Measurements from ENCODE around the gene P2RX7.
"Not testable (repeated sequence)": the region's sequence is repeated elsewhere in the genome, so short reads cannot be mapped to it uniquely, and the experiment has no call there.

Gene P2RX7

DNA sequence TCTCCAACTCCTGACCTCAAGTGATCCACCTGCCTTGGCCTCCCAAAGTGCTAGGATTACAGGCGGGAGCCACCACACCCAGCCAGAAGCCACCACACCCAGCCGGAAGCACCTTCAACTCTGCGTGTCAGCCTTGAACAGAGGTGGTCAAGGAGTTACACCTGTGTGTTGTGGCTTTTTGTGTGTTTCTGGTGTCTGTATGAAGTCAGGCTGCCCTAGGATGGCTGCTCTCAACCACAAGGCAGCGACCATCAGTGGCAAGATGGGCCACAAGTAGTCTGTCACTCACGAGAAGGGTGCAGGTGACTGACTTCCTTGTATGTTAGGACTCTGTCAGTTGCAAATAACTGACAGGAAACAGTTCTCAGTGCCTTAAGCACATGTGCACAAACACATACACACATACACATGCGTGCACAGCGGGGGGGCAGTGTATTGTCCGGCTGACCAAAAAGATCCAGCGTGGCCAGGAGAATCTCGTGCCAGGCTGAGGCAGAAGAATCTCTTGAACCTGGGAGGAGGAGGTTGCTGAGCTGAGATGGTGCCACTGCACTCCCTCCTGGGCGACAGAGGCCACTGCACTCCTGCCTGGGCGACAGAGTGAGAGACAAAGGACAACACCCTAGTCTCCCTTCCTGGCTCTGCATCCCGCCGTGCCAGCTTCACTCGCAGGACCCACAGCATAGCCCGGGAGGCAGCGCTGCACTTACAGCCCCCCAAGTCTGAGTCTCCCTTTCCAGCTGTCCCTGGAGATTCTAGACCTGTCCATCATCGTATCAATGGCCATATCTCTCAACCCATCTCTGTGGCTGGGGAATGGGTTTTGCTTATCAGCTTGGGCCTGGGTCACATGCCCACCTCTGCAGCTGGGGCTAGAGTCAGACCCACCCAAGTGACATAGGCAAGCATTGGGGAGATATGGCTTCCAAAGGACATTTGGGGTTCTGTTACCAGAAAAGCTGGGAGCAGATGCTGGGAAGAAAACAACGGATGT, 90.9 kb downstream of the P2RX7 start:
- CTCF ChIA-PET: interaction anchor here (0.9 to 3.2 kb wide), 12 partner anchors 11 to 164 kb away, joined by 3 to 14 read pairs (median 4); no protein-coding TSS in a partner anchor
- Histone ChIP-seq H3K9me3 (ENCODE audit: control extremely low read depth in 1 of 5, control insufficient read depth in 4 of 5, insufficient read depth in 2 of 5, low read depth in 1 of 5, low read length in 4 of 5) (no peaks in the 10 kb centered on the region), H3K4me3 (ENCODE audit: control insufficient read depth in 1 of 7, extremely low read depth in 1 of 7, insufficient read depth in 4 of 7, low read depth in 2 of 7, low read length in 6 of 7) (no peak overlapping the region), H3K4me1 (ENCODE audit: control extremely low read depth in 1 of 4, control insufficient read depth in 4 of 4, insufficient read depth in 4 of 4, low read length in 3 of 4) (peaks cover 3 to 24% (median 21%) of the 10 kb centered on the region in 4 experiments), H3K36me3 (ENCODE audit: control insufficient read depth in 4 of 4, insufficient read depth in 4 of 4, low read length in 3 of 4) (peaks cover 7 to 39% (median 26%) of the 10 kb centered on the region in 4 experiments), H3K27ac (ENCODE audit: insufficient read depth in 1 of 2, low read depth in 1 of 2, low read length in 2 of 2, poor library complexity in 1 of 2, severe bottlenecking in 2 of 2) (no peak overlapping the region), H3K27me3 (replicated peaks in 2 of 5; ENCODE audit: control insufficient read depth in 4 of 5, insufficient read depth in 5 of 5, low read length in 4 of 5) (no peaks in the 10 kb centered on the region)
- WGBS (ENCODE audit: insufficient coverage): 74% methylated on average over 12 of the region's 19 CpGs
- POLR2A ChIA-PET: interaction anchor here (0.6 kb wide), 1 partner anchor 56 kb away, joined by 3 read pairs; no protein-coding TSS in a partner anchor
- DNase-seq: peak in 2 of 3 donors; percentile 68 to 70

DNA sequence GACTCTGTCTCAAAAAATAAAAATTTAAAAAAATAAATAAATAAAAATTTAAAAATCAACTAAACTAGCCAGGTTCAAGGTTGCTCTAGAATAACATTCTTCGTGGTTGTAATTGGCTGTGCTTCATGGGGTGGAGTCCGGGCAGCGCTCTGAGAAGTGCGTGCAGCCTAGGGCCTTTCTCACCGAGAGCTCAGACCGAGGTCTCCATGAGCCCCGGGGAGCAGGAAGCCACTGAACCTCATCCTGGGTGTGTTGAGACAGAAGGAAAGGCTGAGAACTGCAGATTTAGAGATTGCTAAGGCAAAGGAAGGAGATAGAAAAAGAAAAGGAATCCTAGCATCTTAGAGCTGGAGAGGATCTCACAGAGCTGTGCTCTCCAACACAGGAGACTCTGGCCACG, 91.9 kb downstream of the P2RX7 start:
- no peaks in the 10 kb centered on the region for H3K27me3 ChIP-seq (replicated peaks in 2 of 5; ENCODE audit: control insufficient read depth in 4 of 5, insufficient read depth in 5 of 5, low read length in 4 of 5)
- no peak overlapping the region for H3K27ac ChIP-seq (ENCODE audit: insufficient read depth in 1 of 2, low read depth in 1 of 2, low read length in 2 of 2, poor library complexity in 1 of 2, severe bottlenecking in 2 of 2)
- H3K4me1 ChIP-seq (ENCODE audit: control extremely low read depth in 1 of 4, control insufficient read depth in 4 of 4, insufficient read depth in 4 of 4, low read length in 3 of 4): peaks cover 3 to 24% (median 21%) of the 10 kb centered on the region in 4 experiments
- ChIA-PET POLR2A (no interaction called here), CTCF (interaction anchor here (0.7 to 3.2 kb wide), 11 partner anchors 10 to 164 kb away, joined by 3 to 14 read pairs (median 3); no protein-coding TSS in a partner anchor)
- H3K36me3 ChIP-seq (ENCODE audit: control insufficient read depth in 4 of 4, insufficient read depth in 4 of 4, low read length in 3 of 4): peaks cover 8 to 45% (median 30%) of the 10 kb centered on the region in 4 experiments
- H3K4me3 ChIP-seq (ENCODE audit: control insufficient read depth in 1 of 7, extremely low read depth in 1 of 7, insufficient read depth in 4 of 7, low read depth in 2 of 7, low read length in 6 of 7): no peak overlapping the region
- H3K9me3 ChIP-seq (ENCODE audit: control extremely low read depth in 1 of 5, control insufficient read depth in 4 of 5, insufficient read depth in 2 of 5, low read depth in 1 of 5, low read length in 4 of 5): no peaks in the 10 kb centered on the region
- peak in 1 of 3 donors; percentile 33 for DNase-seq
- WGBS (ENCODE audit: insufficient coverage): 42% methylated on average over 8 of the region's 8 CpGs

DNA sequence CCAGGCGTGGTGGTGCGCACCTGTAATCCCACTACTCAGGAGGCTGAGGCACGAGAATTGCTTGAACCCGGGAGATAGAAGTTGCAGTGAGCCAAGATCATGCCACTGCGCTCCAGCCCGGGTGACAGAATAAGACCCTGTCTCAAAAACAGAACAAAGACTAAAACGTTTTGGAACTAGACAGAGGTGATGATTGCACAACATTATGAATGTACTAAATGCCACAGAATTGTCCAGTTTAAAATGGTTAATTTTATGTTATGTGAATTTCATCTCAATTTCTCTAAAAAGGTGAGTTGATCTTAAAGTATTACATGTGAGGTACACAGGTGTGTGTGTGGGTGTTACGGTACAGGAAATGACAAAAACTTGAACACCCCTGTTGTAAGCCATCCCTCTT, 93.7 kb downstream of the P2RX7 start:
- H3K4me1 ChIP-seq (ENCODE audit: control extremely low read depth in 1 of 4, control insufficient read depth in 4 of 4, insufficient read depth in 4 of 4, low read length in 3 of 4): peaks cover 3 to 24% (median 22%) of the 10 kb centered on the region in 4 experiments

DNA sequence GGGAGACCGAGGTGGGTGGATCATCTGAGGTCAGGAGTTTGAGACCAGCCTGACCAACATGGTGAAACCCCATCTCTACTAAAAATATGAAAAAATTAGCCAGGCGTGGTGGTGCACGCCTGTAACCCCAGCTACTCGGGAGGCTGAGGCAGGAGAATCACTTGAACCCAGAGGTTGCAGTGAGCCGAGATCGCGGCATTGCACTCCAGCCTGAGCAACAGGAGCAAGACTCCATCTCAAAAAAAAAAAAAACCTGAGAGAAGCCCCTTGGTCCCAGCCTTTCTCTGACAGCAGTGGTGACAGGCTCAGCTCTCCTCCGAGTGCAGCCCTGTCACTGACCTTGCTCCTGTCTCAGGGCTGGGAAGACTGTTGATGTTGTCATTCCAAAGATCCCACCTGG, 94.2 kb downstream of the P2RX7 start:
- POLR2A ChIA-PET; H3K27ac ChIP-seq (ENCODE audit: insufficient read depth in 1 of 2, low read depth in 1 of 2, low read length in 2 of 2, poor library complexity in 1 of 2, severe bottlenecking in 2 of 2); CTCF ChIA-PET: not testable (repeated sequence)

More for the DNA sequence above, 93.7 kb downstream of the P2RX7 start:
- ChIA-PET CTCF (no interaction called here), POLR2A (no interaction called here)
- Histone ChIP-seq H3K36me3 (ENCODE audit: control insufficient read depth in 4 of 4, insufficient read depth in 4 of 4, low read length in 3 of 4) (peaks cover 6 to 44% (median 30%) of the 10 kb centered on the region in 4 experiments), H3K9me3 (ENCODE audit: control extremely low read depth in 1 of 5, control insufficient read depth in 4 of 5, insufficient read depth in 2 of 5, low read depth in 1 of 5, low read length in 4 of 5) (no peaks in the 10 kb centered on the region), H3K4me3 (ENCODE audit: control insufficient read depth in 1 of 7, extremely low read depth in 1 of 7, insufficient read depth in 4 of 7, low read depth in 2 of 7, low read length in 6 of 7) (no peak overlapping the region), H3K27ac (ENCODE audit: insufficient read depth in 1 of 2, low read depth in 1 of 2, low read length in 2 of 2, poor library complexity in 1 of 2, severe bottlenecking in 2 of 2) (no peak overlapping the region), H3K27me3 (replicated peaks in 2 of 5; ENCODE audit: control insufficient read depth in 4 of 5, insufficient read depth in 5 of 5, low read length in 4 of 5) (no peaks in the 10 kb centered on the region)
- DNase-seq: no peak
- 93% methylated on average over 8 of the region's 8 CpGs for WGBS (ENCODE audit: insufficient coverage)

GRCh38 chr12:121227294-121227693, 94.6 kb downstream of the P2RX7 start:
- no peaks in the 10 kb centered on the region for H3K9me3 ChIP-seq (ENCODE audit: control extremely low read depth in 1 of 5, control insufficient read depth in 4 of 5, insufficient read depth in 2 of 5, low read depth in 1 of 5, low read length in 4 of 5)
- POLR2A ChIA-PET: no interaction called here
- CTCF ChIA-PET: no interaction called here
- DNase-seq: no peak
- H3K4me3 ChIP-seq (ENCODE audit: control insufficient read depth in 1 of 7, extremely low read depth in 1 of 7, insufficient read depth in 4 of 7, low read depth in 2 of 7, low read length in 6 of 7): no peak overlapping the region
- H3K27me3 ChIP-seq (replicated peaks in 2 of 5; ENCODE audit: control insufficient read depth in 4 of 5, insufficient read depth in 5 of 5, low read length in 4 of 5): no peaks in the 10 kb centered on the region
- H3K36me3 ChIP-seq (ENCODE audit: control insufficient read depth in 4 of 4, insufficient read depth in 4 of 4, low read length in 3 of 4): peaks cover 11 to 42% (median 30%) of the 10 kb centered on the region in 4 experiments
- peaks cover 3 to 24% (median 22%) of the 10 kb centered on the region in 4 experiments for H3K4me1 ChIP-seq (ENCODE audit: control extremely low read depth in 1 of 4, control insufficient read depth in 4 of 4, insufficient read depth in 4 of 4, low read length in 3 of 4)
- WGBS (ENCODE audit: insufficient coverage): 92% methylated on average over 7 of the region's 9 CpGs
- no peak overlapping the region for H3K27ac ChIP-seq (ENCODE audit: insufficient read depth in 1 of 2, low read depth in 1 of 2, low read length in 2 of 2, poor library complexity in 1 of 2, severe bottlenecking in 2 of 2)

More for the DNA sequence above, 94.2 kb downstream of the P2RX7 start:
- Histone ChIP-seq H3K36me3 (ENCODE audit: control insufficient read depth in 4 of 4, insufficient read depth in 4 of 4, low read length in 3 of 4) (peaks cover 7 to 41% (median 29%) of the 10 kb centered on the region in 4 experiments), H3K4me1 (ENCODE audit: control extremely low read depth in 1 of 4, control insufficient read depth in 4 of 4, insufficient read depth in 4 of 4, low read length in 3 of 4) (peaks cover 3 to 24% (median 22%) of the 10 kb centered on the region in 4 experiments)
- H3K4me3 ChIP-seq (ENCODE audit: control insufficient read depth in 1 of 7, extremely low read depth in 1 of 7, insufficient read depth in 4 of 7, low read depth in 2 of 7, low read length in 6 of 7); H3K27me3 ChIP-seq (replicated peaks in 2 of 5; ENCODE audit: control insufficient read depth in 4 of 5, insufficient read depth in 5 of 5, low read length in 4 of 5); DNase-seq; H3K9me3 ChIP-seq (ENCODE audit: control extremely low read depth in 1 of 5, control insufficient read depth in 4 of 5, insufficient read depth in 2 of 5, low read depth in 1 of 5, low read length in 4 of 5): not testable (repeated sequence)
- 99% methylated on average over 7 of the region's 8 CpGs for WGBS (ENCODE audit: insufficient coverage)

DNA sequence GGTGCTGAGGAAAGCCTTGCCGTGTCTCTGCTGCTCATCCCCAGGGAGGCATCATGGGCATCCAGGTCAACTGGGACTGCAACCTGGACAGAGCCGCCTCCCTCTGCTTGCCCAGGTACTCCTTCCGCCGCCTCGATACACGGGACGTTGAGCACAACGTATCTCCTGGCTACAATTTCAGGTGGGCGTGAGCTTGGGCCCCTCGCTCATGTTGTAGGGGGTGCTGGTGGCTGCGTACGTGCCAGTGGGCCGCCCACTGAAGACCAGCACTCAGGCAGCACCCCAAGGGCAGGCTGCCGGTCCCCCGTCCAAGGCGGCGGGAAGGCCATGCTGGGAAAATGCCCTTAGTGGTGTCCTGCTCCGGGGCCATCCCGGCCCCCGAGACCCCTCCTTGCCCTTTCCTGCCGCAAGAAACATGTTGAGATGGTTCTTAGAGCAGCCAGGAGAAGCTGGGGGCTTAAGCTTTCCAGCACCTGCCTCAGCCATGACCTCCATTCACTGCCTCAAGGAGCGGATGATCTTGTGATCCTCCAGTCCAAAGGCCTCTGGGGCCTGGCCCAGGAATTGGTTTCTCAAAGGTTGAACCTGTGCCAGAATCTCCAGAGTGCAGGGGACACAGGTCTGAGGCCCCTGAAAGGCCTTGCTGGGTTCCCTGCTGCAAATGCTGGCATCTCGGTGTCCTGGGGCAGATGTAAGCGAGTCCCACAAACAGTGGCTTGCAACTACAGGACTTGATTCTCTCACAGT, 96.4 kb downstream of the P2RX7 start:
- no peak overlapping the region for H3K27ac ChIP-seq (ENCODE audit: insufficient read depth in 1 of 2, low read depth in 1 of 2, low read length in 2 of 2, poor library complexity in 1 of 2, severe bottlenecking in 2 of 2)
- no peaks in the 10 kb centered on the region for H3K9me3 ChIP-seq (ENCODE audit: control extremely low read depth in 1 of 5, control insufficient read depth in 4 of 5, insufficient read depth in 2 of 5, low read depth in 1 of 5, low read length in 4 of 5)
- ChIA-PET POLR2A (no interaction called here), CTCF (interaction anchor here (1.2 to 3.2 kb wide), 6 partner anchors 10 to 119 kb away, joined by 3 to 18 read pairs (median 5); no protein-coding TSS in a partner anchor)
- H3K4me1 ChIP-seq (ENCODE audit: control extremely low read depth in 1 of 4, control insufficient read depth in 4 of 4, insufficient read depth in 4 of 4, low read length in 3 of 4): peaks cover 0 to 8% (median 7%) of the 10 kb centered on the region in 4 experiments
- H3K4me3 ChIP-seq (ENCODE audit: control insufficient read depth in 1 of 7, extremely low read depth in 1 of 7, insufficient read depth in 4 of 7, low read depth in 2 of 7, low read length in 6 of 7): no peak overlapping the region
- H3K36me3 ChIP-seq (ENCODE audit: control insufficient read depth in 4 of 4, insufficient read depth in 4 of 4, low read length in 3 of 4): peaks cover 18 to 51% (median 37%) of the 10 kb centered on the region in 4 experiments
- WGBS (ENCODE audit: insufficient coverage): 99% methylated on average over 24 of the region's 24 CpGs
- DNase-seq: no peak
- H3K27me3 ChIP-seq (replicated peaks in 2 of 5; ENCODE audit: control insufficient read depth in 4 of 5, insufficient read depth in 5 of 5, low read length in 4 of 5): no peaks in the 10 kb centered on the region
